Measurements from ENCODE around the gene MR1. TPM values are rescaled to one million over a fixed set of nuclear protein-coding genes. Genes with fewer than 3 reads are reported as not detected.
A peak's percentile ranks its signal among the peaks of the same experiment; 100 is the strongest.
"Not testable (repeated sequence)": the region's sequence is repeated elsewhere in the genome, so short reads cannot be mapped to it uniquely, and the experiment has no call there.

Gene MR1
- polyA plus RNA-seq, 4 donors = 1.1 to 17.1 (median 4.6) TPM

DNA sequence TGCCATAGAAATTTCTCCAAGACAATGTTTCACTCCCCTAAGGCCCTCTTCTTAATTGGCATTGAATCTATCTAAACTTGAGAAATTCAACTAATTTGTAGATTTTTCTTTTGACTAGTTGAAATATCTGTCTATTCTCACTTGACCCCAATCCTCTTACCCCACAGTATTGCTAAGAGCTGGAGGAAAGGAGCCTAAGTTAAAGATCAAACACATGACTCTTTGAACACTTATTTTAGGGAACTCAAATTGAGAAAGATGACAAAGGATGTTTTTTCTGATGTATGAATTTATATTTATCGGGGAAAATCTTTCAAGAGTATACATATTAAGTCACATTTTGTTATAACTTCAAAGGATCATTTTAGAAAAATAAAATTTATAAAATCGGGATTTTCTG lies 3.6 kb downstream of the MR1 start:
- FAIRE-seq (no peak), DNase-seq (no peak)
- 90 to 97% (median 94%) methylated on average over 2 of the region's 2 CpGs for WGBS, 3 donors
- Histone ChIP-seq H3K9me3 (ENCODE audit: control insufficient read depth in 2 of 2, insufficient read depth in 1 of 2, low read depth in 1 of 2, low read length in 1 of 2) (no peaks in the 10 kb centered on the region), H3K27me3 (ENCODE audit: control insufficient read depth in 3 of 3, insufficient read depth in 3 of 3, low read length in 3 of 3) (no peaks in the 10 kb centered on the region), H3K36me3 (ENCODE audit: control insufficient read depth in 3 of 3, insufficient read depth in 2 of 3, low read depth in 1 of 3, low read length in 3 of 3) (no peaks in the 10 kb centered on the region), H3K27ac (ENCODE audit: low read depth in 1 of 3, low read length in 2 of 3) (no peak overlapping the region), H3K4me3 (ENCODE audit: low read depth in 1 of 3, low read length in 3 of 3) (no peak overlapping the region), H3K4me1 (ENCODE audit: control insufficient read depth in 3 of 3, insufficient read depth in 2 of 3, low read depth in 1 of 3, low read length in 2 of 3) (peaks cover 8 to 16% (median 13%) of the 10 kb centered on the region in 3 donors)

- no peak for FAIRE-seq
- Histone ChIP-seq H3K9me3 (ENCODE audit: control insufficient read depth in 2 of 2, insufficient read depth in 1 of 2, low read depth in 1 of 2, low read length in 1 of 2) (no peaks in the 10 kb centered on the region), H3K27me3 (ENCODE audit: control insufficient read depth in 3 of 3, insufficient read depth in 3 of 3, low read length in 3 of 3) (no peaks in the 10 kb centered on the region), H3K27ac (ENCODE audit: low read depth in 1 of 3, low read length in 2 of 3) (no peak overlapping the region), H3K4me1 (ENCODE audit: control insufficient read depth in 3 of 3, insufficient read depth in 2 of 3, low read depth in 1 of 3, low read length in 2 of 3) (peaks cover 10 to 16% (median 11%) of the 10 kb centered on the region in 3 donors), H3K4me3 (ENCODE audit: low read depth in 1 of 3, low read length in 3 of 3) (no peak overlapping the region), H3K36me3 (ENCODE audit: control insufficient read depth in 3 of 3, insufficient read depth in 2 of 3, low read depth in 1 of 3, low read length in 3 of 3) (no peaks in the 10 kb centered on the region)
- DNase-seq = peak; percentile 67 to 77
- WGBS, 3 donors = 83 to 93% (median 91%) methylated on average over 5 of the region's 5 CpGs
These were observed 4.7 kb downstream of the MR1 start for GRCh38 chr1:181038399-181038873.

DNA sequence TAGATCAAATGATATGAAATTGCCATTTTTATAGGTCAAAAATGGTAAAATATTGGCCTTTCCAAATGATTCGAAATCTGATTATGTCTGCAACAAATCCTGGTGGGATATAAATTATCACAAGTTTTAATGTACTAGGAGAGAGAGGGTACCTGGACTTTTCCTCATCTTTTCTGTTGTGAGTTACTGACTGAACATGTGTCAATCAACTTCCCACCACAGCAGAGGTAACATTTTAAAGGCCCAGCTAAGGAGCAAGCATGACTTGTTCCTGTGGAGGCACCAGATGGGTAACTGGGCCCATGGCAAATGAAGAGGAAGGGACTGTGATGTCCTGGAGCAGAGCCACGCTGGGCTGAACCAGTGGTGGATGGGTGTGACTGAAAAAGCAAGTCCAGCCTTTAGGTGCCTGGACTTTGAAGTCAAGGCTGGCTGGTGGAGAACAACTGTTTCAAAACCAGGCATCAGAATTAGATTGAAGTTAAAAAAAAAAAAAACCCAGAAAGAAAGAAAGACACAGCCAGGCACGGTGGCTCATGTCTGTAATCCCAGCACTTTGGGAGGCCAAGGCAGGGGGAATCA lies 6.6 kb downstream of the MR1 start:
- Histone ChIP-seq H3K4me3 (ENCODE audit: low read depth in 1 of 3, low read length in 3 of 3) (no peak overlapping the region), H3K4me1 (ENCODE audit: control insufficient read depth in 3 of 3, insufficient read depth in 2 of 3, low read depth in 1 of 3, low read length in 2 of 3) (peaks cover 10 to 25% (median 11%) of the 10 kb centered on the region in 3 donors), H3K36me3 (ENCODE audit: control insufficient read depth in 3 of 3, insufficient read depth in 2 of 3, low read depth in 1 of 3, low read length in 3 of 3) (peaks cover 0 to 2% (median 0%) of the 10 kb centered on the region in 3 donors), H3K9me3 (ENCODE audit: control insufficient read depth in 2 of 2, insufficient read depth in 1 of 2, low read depth in 1 of 2, low read length in 1 of 2) (no peaks in the 10 kb centered on the region), H3K27me3 (ENCODE audit: control insufficient read depth in 3 of 3, insufficient read depth in 3 of 3, low read length in 3 of 3) (no peaks in the 10 kb centered on the region), H3K27ac (ENCODE audit: low read depth in 1 of 3, low read length in 2 of 3) (no peak overlapping the region)
- FAIRE-seq (no peak), DNase-seq (peak; percentile 54 to 73)
- 38 to 72% (median 50%) methylated on average over 3 of the region's 3 CpGs for WGBS, 3 donors

GRCh38 chr1:181043025-181043888 lies 9.5 kb downstream of the MR1 start:
- peaks cover 0 to 2% (median 0%) of the 10 kb centered on the region in 3 donors for H3K36me3 ChIP-seq (ENCODE audit: control insufficient read depth in 3 of 3, insufficient read depth in 2 of 3, low read depth in 1 of 3, low read length in 3 of 3)
- WGBS, 3 donors = 25 to 60% (median 36%) methylated on average over 5 of the region's 5 CpGs
- peak overlapping the region in 2 of 3 donors; percentile 26 to 72 for H3K27ac ChIP-seq (ENCODE audit: low read depth in 1 of 3, low read length in 2 of 3)
- no peak overlapping the region for H3K4me3 ChIP-seq (ENCODE audit: low read depth in 1 of 3, low read length in 3 of 3)
- peaks cover 0 to 25% (median 5%) of the 10 kb centered on the region in 3 donors for H3K4me1 ChIP-seq (ENCODE audit: control insufficient read depth in 3 of 3, insufficient read depth in 2 of 3, low read depth in 1 of 3, low read length in 2 of 3)
- H3K9me3 ChIP-seq (ENCODE audit: control insufficient read depth in 2 of 2, insufficient read depth in 1 of 2, low read depth in 1 of 2, low read length in 1 of 2) = no peaks in the 10 kb centered on the region
- no peaks in the 10 kb centered on the region for H3K27me3 ChIP-seq (ENCODE audit: control insufficient read depth in 3 of 3, insufficient read depth in 3 of 3, low read length in 3 of 3)
- FAIRE-seq = no peak
- DNase-seq = peak; percentile 57 to 87

- H3K36me3 ChIP-seq (ENCODE audit: control insufficient read depth in 3 of 3, insufficient read depth in 2 of 3, low read depth in 1 of 3, low read length in 3 of 3) = peaks cover 0 to 2% (median 0%) of the 10 kb centered on the region in 3 donors
- no peak for FAIRE-seq
These were observed 10.7 kb downstream of the MR1 start for GRCh38 chr1:181044449-181044966.

DNA sequence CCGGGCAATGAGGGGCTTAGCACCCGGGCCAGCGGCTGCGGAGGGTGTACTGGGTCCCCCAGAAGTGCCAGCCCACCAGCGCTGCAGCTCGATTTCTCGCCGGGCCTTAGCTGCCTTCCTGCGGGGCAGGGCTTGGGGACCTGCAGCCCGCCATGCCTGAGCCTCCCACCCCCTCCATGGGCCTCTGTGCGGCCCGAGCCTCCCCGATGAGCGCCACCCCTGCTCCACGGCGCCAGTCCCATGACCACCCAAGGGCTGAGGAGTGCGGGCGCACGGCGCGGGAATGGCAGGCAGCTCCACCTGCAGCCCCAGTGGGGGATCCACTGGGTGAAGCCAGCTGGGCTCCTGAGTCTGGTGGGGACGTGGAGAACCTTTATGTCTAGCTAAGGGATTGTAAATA lies 12.2 kb downstream of the MR1 start:
- not testable (repeated sequence) for DNase-seq; H3K9me3 ChIP-seq (ENCODE audit: control insufficient read depth in 2 of 2, insufficient read depth in 1 of 2, low read depth in 1 of 2, low read length in 1 of 2); H3K36me3 ChIP-seq (ENCODE audit: control insufficient read depth in 3 of 3, insufficient read depth in 2 of 3, low read depth in 1 of 3, low read length in 3 of 3); H3K27me3 ChIP-seq (ENCODE audit: control insufficient read depth in 3 of 3, insufficient read depth in 3 of 3, low read length in 3 of 3); H3K27ac ChIP-seq (ENCODE audit: low read depth in 1 of 3, low read length in 2 of 3); FAIRE-seq; H3K4me3 ChIP-seq (ENCODE audit: low read depth in 1 of 3, low read length in 3 of 3)
- H3K4me1 ChIP-seq (ENCODE audit: control insufficient read depth in 3 of 3, insufficient read depth in 2 of 3, low read depth in 1 of 3, low read length in 2 of 3) = peaks cover 0 to 25% (median 5%) of the 10 kb centered on the region in 3 donors
- WGBS, 3 donors = 98 to 99% (median 99%) methylated on average over 18 to 22 of the region's 22 CpGs

More at GRCh38 chr1:181044449-181044966, 10.7 kb downstream of the MR1 start:
- Histone ChIP-seq H3K27me3 (ENCODE audit: control insufficient read depth in 3 of 3, insufficient read depth in 3 of 3, low read length in 3 of 3) (no peaks in the 10 kb centered on the region), H3K27ac (ENCODE audit: low read depth in 1 of 3, low read length in 2 of 3) (peak overlapping the region in 2 of 3 donors; percentile 9 to 76), H3K4me3 (ENCODE audit: low read depth in 1 of 3, low read length in 3 of 3) (peak overlapping the region in 1 of 3 donors; percentile 12), H3K9me3 (ENCODE audit: control insufficient read depth in 2 of 2, insufficient read depth in 1 of 2, low read depth in 1 of 2, low read length in 1 of 2) (no peaks in the 10 kb centered on the region), H3K4me1 (ENCODE audit: control insufficient read depth in 3 of 3, insufficient read depth in 2 of 3, low read depth in 1 of 3, low read length in 2 of 3) (peaks cover 0 to 25% (median 5%) of the 10 kb centered on the region in 3 donors)
- 53 to 72% (median 61%) methylated on average over 5 of the region's 5 CpGs for WGBS, 3 donors
- peak; percentile 81 to 90 for DNase-seq

DNA sequence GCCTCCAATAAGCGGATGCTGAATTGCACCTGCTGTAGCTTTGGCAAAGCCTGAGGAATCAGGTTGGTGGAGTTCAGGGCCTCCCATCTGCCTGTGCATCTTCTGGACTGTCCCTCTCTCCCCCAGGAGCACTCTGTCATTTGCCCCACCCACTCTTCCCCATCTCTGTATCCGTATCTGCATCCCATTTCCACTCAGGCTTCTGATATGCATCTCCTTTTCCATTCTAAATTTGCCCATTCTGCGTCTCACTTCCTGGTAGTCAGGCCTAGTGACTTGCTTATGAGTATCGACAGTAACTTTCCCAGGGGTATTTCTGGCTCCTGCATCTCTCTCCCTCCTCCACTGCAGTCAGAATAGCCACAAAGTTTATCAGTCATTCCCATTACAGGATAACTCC lies 15.6 kb downstream of the MR1 start:
- Histone ChIP-seq H3K27me3 (ENCODE audit: control insufficient read depth in 3 of 3, insufficient read depth in 3 of 3, low read length in 3 of 3) (no peaks in the 10 kb centered on the region), H3K4me1 (ENCODE audit: control insufficient read depth in 3 of 3, insufficient read depth in 2 of 3, low read depth in 1 of 3, low read length in 2 of 3) (peaks cover 0 to 9% (median 2%) of the 10 kb centered on the region in 3 donors), H3K27ac (ENCODE audit: low read depth in 1 of 3, low read length in 2 of 3) (no peak overlapping the region), H3K36me3 (ENCODE audit: control insufficient read depth in 3 of 3, insufficient read depth in 2 of 3, low read depth in 1 of 3, low read length in 3 of 3) (peaks cover 0 to 2% (median 0%) of the 10 kb centered on the region in 3 donors), H3K9me3 (ENCODE audit: control insufficient read depth in 2 of 2, insufficient read depth in 1 of 2, low read depth in 1 of 2, low read length in 1 of 2) (no peaks in the 10 kb centered on the region), H3K4me3 (ENCODE audit: low read depth in 1 of 3, low read length in 3 of 3) (no peak overlapping the region)
- WGBS, 3 donors = 88 to 98% (median 91%) methylated on average over 4 of the region's 4 CpGs
- FAIRE-seq (no peak), DNase-seq (no peak)

GRCh38 chr1:181050922-181051321 lies 17.1 kb downstream of the MR1 start:
- H3K36me3 ChIP-seq (ENCODE audit: control insufficient read depth in 3 of 3, insufficient read depth in 2 of 3, low read depth in 1 of 3, low read length in 3 of 3) = no peaks in the 10 kb centered on the region

More at GRCh38 chr1:181050922-181051321, 17.1 kb downstream of the MR1 start:
- H3K27me3 ChIP-seq (ENCODE audit: control insufficient read depth in 3 of 3, insufficient read depth in 3 of 3, low read length in 3 of 3) = no peaks in the 10 kb centered on the region
- no peak overlapping the region for H3K4me3 ChIP-seq (ENCODE audit: low read depth in 1 of 3, low read length in 3 of 3)
- no peak overlapping the region for H3K27ac ChIP-seq (ENCODE audit: low read depth in 1 of 3, low read length in 2 of 3)
- no peaks in the 10 kb centered on the region for H3K9me3 ChIP-seq (ENCODE audit: control insufficient read depth in 2 of 2, insufficient read depth in 1 of 2, low read depth in 1 of 2, low read length in 1 of 2)
- no peak for FAIRE-seq
- DNase-seq = no peak
- H3K4me1 ChIP-seq (ENCODE audit: control insufficient read depth in 3 of 3, insufficient read depth in 2 of 3, low read depth in 1 of 3, low read length in 2 of 3) = no peaks in the 10 kb centered on the region

Measured in small intestine (tissue), 7 donors.